Loucy (cell line): ENCODE results near the gene GPALPP1.
A peak's percentile ranks its signal among the peaks of the same experiment; 100 is the strongest.

Source experiments
- CTCF ChIP-seq: fragments of 200-600 bp; sonication (generic); conservative IDR thresholded peaks from 2 replicates; pipeline ENCODE4 v1.5.1; 2014; ENCODE audit warnings: mild to moderate bottlenecking, antibody characterized with exemption, low read length
- EZH2phosphoT487 ChIP-seq: fragments of 200-600 bp; IDR thresholded peaks from 2 replicates; pipeline ENCODE4 v1.6.1; 2018; ENCODE audit warnings: antibody characterized with exemption, mild to moderate bottlenecking, moderate library complexity, borderline replicate concordance

- TF ChIP-seq CTCF = peak; percentile 95
- TF ChIP-seq EZH2phosphoT487 = no peak
Observed at GRCh38 chr13:45047394-45048310, 58.3 kb downstream of the GPALPP1 start.
